Liver (tissue), 9 donors: ENCODE results near the gene EBLN2. TPM values are rescaled to one million over a fixed set of nuclear protein-coding genes. Genes with fewer than 3 reads are reported as not detected.

ENCODE experiments used
- DNase-seq: peaks from one replicate; pipeline ENCODE4 v3.0.0-alpha.2; 2017; ENCODE audit warnings: low spot score
- H3K27ac ChIP-seq, 2 donors: one replicate each; pipeline ENCODE4 v1.7.0; 2013; ENCODE audit warnings: inconsistent platforms in 2 of 2, low read length in 2 of 2, control low read depth in 1 of 2, low read depth in 1 of 2, mild to moderate bottlenecking in 1 of 2
- H3K27me3 ChIP-seq, 4 donors: one replicate each; pipeline versions ENCODE4 v1.6.1 to v1.7.0; 2013; ENCODE audit warnings: low read length in 3 of 4, inconsistent platforms in 1 of 4, mild to moderate bottlenecking in 1 of 4, moderate library complexity in 1 of 4; ENCODE audit not compliant: control insufficient read depth in 4 of 4, insufficient read depth in 4 of 4
- H3K36me3 ChIP-seq, 4 donors: one replicate each; pipeline versions ENCODE4 v1.6.1 to v1.7.0; 2013; ENCODE audit warnings: low read length in 3 of 4, mild to moderate bottlenecking in 3 of 4, low read depth in 1 of 4, moderate library complexity in 1 of 4; ENCODE audit not compliant: control insufficient read depth in 4 of 4, insufficient read depth in 3 of 4
- H3K4me1 ChIP-seq, 4 donors: one replicate each; pipeline versions ENCODE4 v1.6.1 to v1.7.0; 2013; ENCODE audit warnings: low read length in 3 of 4, mild to moderate bottlenecking in 3 of 4, moderate library complexity in 1 of 4; ENCODE audit not compliant: control insufficient read depth in 4 of 4, insufficient read depth in 4 of 4
- H3K4me3 ChIP-seq, 3 donors: one replicate each; pipeline versions ENCODE4 v1.6.1 to v1.7.0; 2013; ENCODE audit warnings: low read length in 3 of 3, control low read depth in 1 of 3, low read depth in 1 of 3, mild to moderate bottlenecking in 1 of 3
- H3K9ac ChIP-seq, 2 donors: one replicate each; pipeline ENCODE4 v1.7.0; 2013; ENCODE audit warnings: low read length in 2 of 2, mild to moderate bottlenecking in 2 of 2, moderate library complexity in 2 of 2, control low read depth in 1 of 2, low read depth in 1 of 2
- H3K9me3 ChIP-seq, 4 donors: one replicate each; pipeline versions ENCODE4 v1.6.1 to v1.7.0; 2013; ENCODE audit warnings: low read length in 3 of 4; ENCODE audit not compliant: control insufficient read depth in 4 of 4
- CTCF ChIP-seq: fragments of 150-350 bp; IDR thresholded peaks from 2 replicates; pipeline ENCODE4 v1.5.1; 2017; ENCODE audit warnings: improper control_type of control experiment, low read depth, low read length; ENCODE audit not compliant: missing input control
- EGR1 ChIP-seq, 2 donors: IDR thresholded peaks; 2 replicates each; pipeline ENCODE4 v1.6.1; 2016 to 2018; ENCODE audit warnings: antibody characterized with exemption in 2 of 2, low read depth in 2 of 2
- FOXA1 ChIP-seq: IDR thresholded peaks from 2 replicates; pipeline ENCODE4 v1.6.1; 2016; ENCODE audit warnings: antibody characterized with exemption
- FOXA2 ChIP-seq: IDR thresholded peaks from 2 replicates; pipeline ENCODE4 v1.6.1; 2016; ENCODE audit warnings: antibody characterized with exemption
- GABPA ChIP-seq, 2 donors: IDR thresholded peaks in 1 of 2; conservative IDR thresholded peaks in 1 of 2; 2 replicates each; pipeline ENCODE4 v1.6.1; 2016; ENCODE audit warnings: antibody characterized with exemption in 2 of 2, mild to moderate bottlenecking in 1 of 2, moderate library complexity in 1 of 2
- HNF4A ChIP-seq, 2 donors: conservative IDR thresholded peaks; 2 replicates each; pipeline ENCODE4 v1.6.1; 2016; ENCODE audit warnings: antibody characterized with exemption in 2 of 2, mild to moderate bottlenecking in 2 of 2
- HNF4G ChIP-seq: IDR thresholded peaks from 2 replicates; pipeline ENCODE4 v1.6.1; 2016; ENCODE audit warnings: antibody characterized with exemption
- JUND ChIP-seq, 2 donors: IDR thresholded peaks; 2 replicates each; pipeline ENCODE4 v1.6.1; 2016; ENCODE audit warnings: antibody characterized with exemption in 2 of 2
- MAX ChIP-seq: IDR thresholded peaks from 2 replicates; pipeline ENCODE4 v1.6.1; 2016; ENCODE audit warnings: antibody characterized with exemption
- NR2F2 ChIP-seq: IDR thresholded peaks from 2 replicates; pipeline ENCODE4 v1.6.1; 2016; ENCODE audit warnings: antibody characterized with exemption
- RAD21 ChIP-seq, 2 donors: IDR thresholded peaks; 2 replicates each; pipeline ENCODE4 v1.6.1; 2016; ENCODE audit warnings: antibody characterized with exemption in 2 of 2, mild to moderate bottlenecking in 2 of 2
- REST ChIP-seq: IDR thresholded peaks from 2 replicates; pipeline ENCODE4 v1.6.1; 2016; ENCODE audit warnings: antibody characterized with exemption, mild to moderate bottlenecking
- RXRA ChIP-seq, 2 donors: IDR thresholded peaks; 2 replicates each; pipeline ENCODE4 v1.6.1; 2017 to 2018; ENCODE audit warnings: antibody characterized with exemption in 2 of 2, mild to moderate bottlenecking in 1 of 2
- SP1 ChIP-seq: IDR thresholded peaks from 2 replicates; pipeline ENCODE4 v1.6.1; 2018; ENCODE audit warnings: antibody characterized with exemption, mild to moderate bottlenecking
- TAF1 ChIP-seq: conservative IDR thresholded peaks from 2 replicates; pipeline ENCODE4 v1.6.1; 2016; ENCODE audit warnings: antibody characterized with exemption, mild to moderate bottlenecking
- YY1 ChIP-seq: IDR thresholded peaks from 2 replicates; pipeline ENCODE4 v1.6.1; 2016; ENCODE audit warnings: antibody characterized with exemption, mild to moderate bottlenecking
- WGBS: extraction: QIAGEN DNeasy Blood & Tissue Kit; methylation state at CpG from one replicate; pipeline ENCODE4 v1.1.7; 2013; 5-methylcytosine and 5-hydroxymethylcytosine counted together
- polyA plus RNA-seq, 2 donors: library from polyadenylated mRNA; stranded (reverse) in 1 of 2; unstranded in 1 of 2; fragments of 200-250 nt in 1 of 2; fragments of >200 nt in 1 of 2; fragmentation: Nextera tagmentation in 1 of 2; extraction: Ambion mirVana in 1 of 2; gene quantifications; one replicate each; pipeline versions ENCODE4 v1.2.1 to v1.2.3, GENCODE V29; 2013 to 2015
- total RNA-seq, 2 donors: library from RNA; depleted of rRNA; stranded (reverse); fragments of >200 nt; gene quantifications; one replicate each; pipeline ENCODE4 v1.2.3, GENCODE V29; 2014
- TF ChIP-seq, protein P1 (sequence below): IDR thresholded peaks from 2 replicates; pipeline ENCODE4 v1.6.1; 2016; ENCODE audit warnings: antibody characterized with exemption
- TF ChIP-seq, protein P2 (sequence below): IDR thresholded peaks from 2 replicates; pipeline ENCODE4 v1.6.1; 2016; ENCODE audit warnings: antibody characterized with exemption
- donor health status: healthy.
- donor health status: healthy.
- donor health status: healthy.
- donor health status: healthy.
- donor health status: healthy.

EBLN2 gene
- total and polyA plus RNA-seq, 4 donors = 0.31 to 7.2 (median 2.0) TPM

DNA sequence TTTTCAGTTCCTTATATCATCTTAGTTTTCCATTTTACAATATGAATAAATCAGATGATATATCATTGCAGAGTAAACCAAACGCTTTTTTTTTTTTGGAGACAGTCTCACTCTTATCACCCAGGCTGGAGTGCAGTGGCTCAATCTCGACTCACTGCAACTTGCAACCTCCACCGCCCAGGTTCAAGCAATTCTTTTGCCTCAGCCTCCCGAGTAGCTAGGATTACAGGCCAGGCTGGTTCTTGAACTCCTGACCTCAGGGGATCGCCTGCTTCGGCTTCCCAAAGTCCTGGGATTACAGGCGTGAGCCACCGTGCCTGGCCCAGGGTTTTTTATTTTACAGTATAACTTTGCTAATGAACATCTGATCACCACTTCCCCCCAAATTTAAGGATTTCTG lies 5.9 kb upstream of the EBLN2 start:
- Histone ChIP-seq H3K4me1 (peaks cover 0 to 31% (median 20%) of the 10 kb centered on the region in 4 donors), H3K27ac (peak overlapping the region in 1 of 2 donors; percentile 43), H3K36me3 (no peaks in the 10 kb centered on the region), H3K9ac (no peak overlapping the region), H3K4me3 (no peak overlapping the region), H3K9me3 (no peaks in the 10 kb centered on the region), H3K27me3 (no peaks in the 10 kb centered on the region)
- 31% methylated on average over 8 of the region's 8 CpGs for WGBS
- DNase-seq = no peak
- TF ChIP-seq HNF4A (conservative IDR thresholded peaks at IDR 0.05) = no peak
- TF ChIP-seq TAF1 = no peak
- TF ChIP-seq, protein P1, sequence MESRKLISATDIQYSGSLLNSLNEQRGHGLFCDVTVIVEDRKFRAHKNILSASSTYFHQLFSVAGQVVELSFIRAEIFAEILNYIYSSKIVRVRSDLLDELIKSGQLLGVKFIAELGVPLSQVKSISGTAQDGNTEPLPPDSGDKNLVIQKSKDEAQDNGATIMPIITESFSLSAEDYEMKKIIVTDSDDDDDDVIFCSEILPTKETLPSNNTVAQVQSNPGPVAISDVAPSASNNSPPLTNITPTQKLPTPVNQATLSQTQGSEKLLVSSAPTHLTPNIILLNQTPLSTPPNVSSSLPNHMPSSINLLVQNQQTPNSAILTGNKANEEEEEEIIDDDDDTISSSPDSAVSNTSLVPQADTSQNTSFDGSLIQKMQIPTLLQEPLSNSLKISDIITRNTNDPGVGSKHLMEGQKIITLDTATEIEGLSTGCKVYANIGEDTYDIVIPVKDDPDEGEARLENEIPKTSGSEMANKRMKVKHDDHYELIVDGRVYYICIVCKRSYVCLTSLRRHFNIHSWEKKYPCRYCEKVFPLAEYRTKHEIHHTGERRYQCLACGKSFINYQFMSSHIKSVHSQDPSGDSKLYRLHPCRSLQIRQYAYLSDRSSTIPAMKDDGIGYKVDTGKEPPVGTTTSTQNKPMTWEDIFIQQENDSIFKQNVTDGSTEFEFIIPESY = no peak
- no peak for TF ChIP-seq HNF4G
- no peak for TF ChIP-seq REST
- TF ChIP-seq JUND (IDR thresholded peaks at IDR 0.05) = no peak
- TF ChIP-seq YY1 = no peak
- TF ChIP-seq, protein P2, sequence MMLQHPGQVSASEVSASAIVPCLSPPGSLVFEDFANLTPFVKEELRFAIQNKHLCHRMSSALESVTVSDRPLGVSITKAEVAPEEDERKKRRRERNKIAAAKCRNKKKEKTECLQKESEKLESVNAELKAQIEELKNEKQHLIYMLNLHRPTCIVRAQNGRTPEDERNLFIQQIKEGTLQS = no peak
- no peak for TF ChIP-seq RAD21 (IDR thresholded peaks at IDR 0.05)
- no peak for TF ChIP-seq RXRA (IDR thresholded peaks at IDR 0.05)
- TF ChIP-seq NR2F2 = no peak
- TF ChIP-seq EGR1 (IDR thresholded peaks at IDR 0.05; ENCODE audit: low read depth in 2 of 2) = no peak
- TF ChIP-seq CTCF = no peak
- TF ChIP-seq GABPA (IDR thresholded peaks at IDR 0.05 in 1 of 2, conservative IDR thresholded peaks at IDR 0.05 in 1 of 2) = no peak
- no peak for TF ChIP-seq FOXA2
- no peak for TF ChIP-seq SP1
- TF ChIP-seq MAX = no peak
- TF ChIP-seq FOXA1 = no peak
